HG03439 (cell line): ENCODE data around the gene SLC41A3.
"Not testable (repeated sequence)": the region's sequence is repeated elsewhere in the genome, so short reads cannot be mapped to it uniquely, and the experiment has no call there.

Experiments
- ATAC-seq: cut with Tn5 transposase; IDR thresholded peaks from one replicate; pipeline ENCODE4 v1.9.1; 2021; ENCODE audit warnings: mild to moderate bottlenecking, moderate library complexity; ENCODE audit not compliant: unreplicated experiment

SLC41A3 gene

DNA sequence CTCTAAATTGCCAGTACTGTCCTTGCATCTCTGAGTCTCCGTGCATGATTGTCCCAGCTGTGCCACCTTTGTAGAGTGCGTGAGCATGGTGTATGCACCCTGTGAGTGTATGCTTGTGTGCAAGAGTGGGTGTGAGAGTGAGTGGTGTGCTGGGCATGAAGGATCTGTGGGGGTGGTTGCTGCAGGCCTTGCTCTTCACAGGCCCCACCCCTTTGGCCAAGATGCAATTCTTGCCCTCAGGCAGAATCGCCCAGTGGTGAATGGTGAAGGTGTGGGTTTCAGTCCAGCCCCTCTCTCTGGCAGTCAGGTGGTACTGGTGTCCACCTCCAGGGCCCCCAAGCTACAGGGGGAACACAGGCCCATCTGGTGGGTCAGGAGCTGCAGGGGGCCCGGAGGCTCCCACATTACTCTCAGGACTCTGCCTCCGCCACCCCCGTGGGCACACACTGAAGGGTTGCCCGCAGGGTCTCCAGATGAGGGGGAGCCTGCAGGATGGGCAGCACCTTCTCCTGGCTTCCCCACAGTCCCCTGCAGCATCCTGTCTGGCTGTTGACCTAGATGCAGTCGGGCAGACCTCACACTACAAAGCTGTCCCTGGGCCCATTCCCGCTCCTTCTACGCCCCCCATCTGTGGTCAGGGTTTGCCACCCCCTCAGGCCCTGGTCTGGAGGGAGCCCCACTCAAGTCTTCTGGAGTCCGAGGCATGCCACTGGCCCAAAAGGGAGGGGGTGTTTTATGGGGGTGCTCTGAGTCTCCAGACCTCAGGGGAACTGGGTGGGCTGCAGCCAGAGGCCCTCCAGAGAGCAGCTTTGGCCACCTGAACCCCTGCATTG is 123.3 kb downstream of the SLC41A3 start:
- no peak for ATAC-seq

DNA sequence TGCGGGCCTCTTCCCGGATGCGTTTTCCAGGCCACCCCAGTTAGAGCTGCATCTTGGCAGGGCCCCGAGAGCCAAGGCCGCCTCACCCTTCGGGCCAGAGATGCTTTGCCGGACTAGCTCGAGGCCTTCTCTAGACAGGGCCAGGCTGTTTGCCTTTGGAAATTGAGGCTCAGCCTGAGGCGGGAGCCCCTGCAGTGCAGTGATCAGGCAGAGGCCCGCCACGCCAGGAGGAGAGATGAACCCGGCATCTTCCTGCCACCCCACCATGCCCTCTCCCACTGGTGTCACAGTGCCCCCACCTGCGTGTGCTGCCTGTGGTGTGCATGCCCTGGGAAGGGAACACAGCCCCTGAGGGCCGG is 123.9 kb downstream of the SLC41A3 start:
- ATAC-seq = no peak

DNA sequence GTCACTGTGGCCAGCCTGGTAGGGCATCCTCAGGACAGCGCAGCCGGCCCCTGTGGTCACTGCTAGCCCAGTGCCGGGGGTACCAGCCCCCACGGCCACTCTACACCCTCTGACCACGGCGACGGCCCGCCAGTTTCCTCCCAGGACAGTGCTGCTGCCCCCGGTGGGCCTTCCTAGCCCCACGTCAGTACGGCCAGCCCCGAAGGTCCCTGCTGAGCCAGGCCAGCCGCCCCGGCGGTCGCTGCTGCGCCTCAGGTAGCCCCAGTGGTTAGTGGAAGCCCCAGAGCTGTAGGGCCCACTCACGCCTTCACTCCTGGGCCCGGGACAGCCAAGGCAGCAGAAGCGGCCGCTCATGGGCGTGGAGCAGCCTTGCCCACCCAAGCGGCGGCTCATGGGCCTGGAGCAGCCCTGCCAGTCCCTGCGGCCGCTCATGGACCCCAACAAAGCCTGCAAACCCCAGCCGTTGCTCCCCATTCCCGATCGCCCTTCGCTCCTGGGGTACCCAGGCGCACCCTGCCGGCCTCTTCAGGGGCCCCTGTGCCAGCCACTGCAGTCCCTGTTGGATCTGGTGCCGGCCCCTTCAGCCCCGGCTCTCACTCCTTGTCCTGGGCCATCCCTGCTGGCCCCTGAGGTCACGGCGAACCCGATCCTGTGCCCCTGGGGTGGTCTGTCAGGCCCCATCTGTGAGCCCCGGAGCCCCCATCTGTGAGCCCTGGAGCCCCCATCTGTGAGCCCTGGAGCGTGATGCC is 124.4 kb downstream of the SLC41A3 start:
- no peak for ATAC-seq

DNA sequence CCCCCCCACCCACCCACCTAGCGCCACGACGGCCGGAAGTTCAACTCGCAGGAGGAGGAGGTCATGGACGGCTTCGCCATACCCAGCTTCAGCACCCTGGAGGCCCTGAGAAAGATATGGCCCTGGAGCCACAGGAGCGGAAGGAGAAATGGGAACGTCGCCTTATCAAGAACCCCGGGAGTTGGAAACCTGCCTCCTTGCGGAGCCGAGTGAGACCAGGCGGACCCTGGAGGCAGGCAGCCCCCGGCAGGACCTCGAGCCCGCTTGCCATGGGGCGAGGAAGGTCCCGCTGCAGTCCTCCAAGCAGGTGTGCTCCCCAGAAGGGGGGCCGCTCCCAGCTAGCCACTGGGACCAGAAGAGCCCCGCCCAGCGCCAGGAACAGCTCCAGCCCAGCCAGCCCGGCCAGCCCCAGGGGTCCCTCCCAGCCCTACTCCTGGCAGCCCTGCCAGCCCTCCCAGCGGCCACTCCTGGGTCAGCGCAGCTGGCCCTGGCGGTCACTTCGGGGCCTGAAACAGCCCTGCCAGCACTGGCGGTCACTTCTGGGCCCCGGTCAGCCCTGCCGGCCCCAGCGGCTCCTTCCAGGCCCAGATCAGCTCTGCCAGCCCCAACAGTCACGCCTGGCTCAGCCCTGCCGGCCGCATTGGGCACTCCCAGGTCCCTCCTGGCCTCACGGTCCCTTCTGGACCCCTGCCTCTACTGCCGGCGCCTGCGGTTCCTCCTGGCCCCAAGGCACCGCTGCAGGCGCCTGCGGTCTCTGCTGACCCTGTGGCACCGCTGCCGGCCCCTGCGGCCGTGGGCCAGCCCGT is 125.2 kb downstream of the SLC41A3 start:
- no peak for ATAC-seq

DNA sequence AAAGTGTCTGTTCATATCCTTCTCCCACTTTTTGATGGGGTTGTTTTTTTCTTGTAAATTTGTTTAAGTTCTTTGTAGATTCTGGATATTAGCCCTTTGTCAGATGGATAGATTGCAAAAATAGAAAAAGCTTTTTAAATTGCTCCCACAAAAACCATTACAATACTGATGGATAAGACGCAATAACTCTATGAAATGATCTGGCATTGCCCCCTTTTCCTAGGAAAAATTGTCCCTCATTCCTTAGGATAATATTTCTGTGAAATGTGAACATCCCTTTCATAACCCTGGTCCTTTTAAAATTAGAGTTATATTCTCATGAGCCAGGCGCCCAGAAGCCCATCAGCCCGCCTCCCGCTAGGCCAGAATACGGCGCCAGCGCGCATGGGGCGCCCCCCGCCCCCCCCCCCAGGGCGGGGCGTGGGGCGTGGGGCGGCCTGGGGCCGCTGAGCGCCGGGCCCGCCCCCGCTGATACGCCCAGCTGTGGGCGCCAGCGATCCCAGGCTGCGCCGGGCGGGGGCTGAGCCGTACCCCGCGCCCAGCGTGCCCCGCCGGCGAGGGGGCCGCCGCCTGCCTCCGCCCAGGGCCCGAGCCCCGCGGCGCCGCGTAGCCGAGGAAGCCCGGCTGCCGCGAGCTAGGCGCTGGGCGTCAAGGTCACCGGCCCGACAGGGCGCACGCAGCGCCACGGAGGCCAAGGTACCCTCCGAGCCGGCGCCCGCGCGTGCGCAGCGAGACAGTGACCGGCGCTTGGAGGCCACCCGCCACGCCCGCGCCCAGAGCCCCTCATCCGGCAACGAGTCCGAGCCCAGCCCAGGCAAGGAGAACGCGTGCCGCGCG is 126.0 kb downstream of the SLC41A3 start:
- no peak for ATAC-seq

DNA sequence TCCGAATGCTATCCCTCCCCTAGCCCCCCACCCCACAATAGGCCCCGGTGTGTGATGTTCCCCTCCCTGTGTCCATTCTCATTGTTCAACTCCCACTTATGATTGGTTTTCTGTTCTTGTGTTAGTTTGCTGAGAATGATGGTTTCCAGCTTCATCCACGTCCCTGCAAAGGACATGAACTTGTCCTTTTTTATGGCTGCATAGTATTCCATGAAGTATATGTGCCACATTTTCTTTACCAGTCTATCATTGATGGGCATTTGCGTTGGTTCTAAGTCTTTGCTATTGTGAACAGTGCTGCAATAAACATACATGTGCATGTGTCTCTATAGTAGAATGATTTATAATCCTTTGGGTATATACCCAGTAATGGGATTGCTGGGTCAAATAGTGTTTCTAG is 126.9 kb downstream of the SLC41A3 start:
- not testable (repeated sequence) for ATAC-seq
